Tibial nerve (tissue), 4 donors: ENCODE measurements around the gene ADCYAP1. TPM values are rescaled to one million over a fixed set of nuclear protein-coding genes. Genes with fewer than 3 reads are reported as not detected.

ENCODE experiments used
- DNase-seq, 2 donors: peaks; one replicate each; pipeline ENCODE4 v3.0.0-alpha.2; 2019; ENCODE audit warnings: low spot score in 2 of 2
- H3K27ac ChIP-seq, 4 donors: fragments of 200-600 bp; sonication (generic) in 3 of 4; one replicate each; pipeline ENCODE4 v1.5.1; 2017 to 2019; ENCODE audit warnings: mild to moderate bottlenecking in 1 of 4
- H3K27me3 ChIP-seq, 2 donors: fragments of 200-600 bp; sonication (generic) in 1 of 2; one replicate each; pipeline versions ENCODE4 v1.5.1 to v1.6.0; 2017 to 2019
- H3K36me3 ChIP-seq, 3 donors: fragments of 200-600 bp; sonication (generic); one replicate each; pipeline ENCODE4 v1.5.1; 2018 to 2019
- H3K4me1 ChIP-seq, 4 donors: fragments of 200-600 bp; sonication (generic) in 3 of 4; one replicate each; pipeline ENCODE4 v1.5.1; 2017 to 2019
- H3K4me3 ChIP-seq, 4 donors: fragments of 200-600 bp; sonication (generic) in 3 of 4; one replicate each; pipeline ENCODE4 v1.5.1; 2017 to 2019; ENCODE audit warnings: mild to moderate bottlenecking in 1 of 4, moderate library complexity in 1 of 4
- H3K9me3 ChIP-seq, 4 donors: fragments of 200-600 bp; sonication (generic) in 3 of 4; one replicate each; pipeline ENCODE4 v1.5.1; 2017 to 2019
- CTCF ChIP-seq, 5 experiments: fragments of 200-600 bp in 3 of 5; fragments of 450-650 bp in 2 of 5; sonication (generic) in 3 of 5; IDR thresholded peaks; one replicate each; pipeline ENCODE4 v1.5.1; 2016 to 2019; ENCODE audit warnings: antibody characterized with exemption in 5 of 5, mild to moderate bottlenecking in 3 of 5, moderate library complexity in 2 of 5
- EP300 ChIP-seq, 2 donors: sonication (generic); formaldehyde crosslinking; IDR thresholded peaks; one replicate each; pipeline ENCODE4 v1.6.1; 2017; ENCODE audit warnings: antibody characterized with exemption in 2 of 2, mild to moderate bottlenecking in 1 of 2
- POLR2A ChIP-seq, 2 donors: fragments of 450-650 bp; IDR thresholded peaks; one replicate each; pipeline ENCODE4 v1.6.1; 2017; ENCODE audit warnings: antibody characterized with exemption in 2 of 2, mild to moderate bottlenecking in 2 of 2, moderate library complexity in 2 of 2
- WGBS, 2 donors: methylation state at CpG; one replicate each; pipeline ENCODE4 v1.1.5; 2018; 5-methylcytosine and 5-hydroxymethylcytosine counted together
- total RNA-seq, 4 donors: library from RNA; depleted of rRNA; stranded (reverse); fragments of >200 nt; gene quantifications; one replicate each; pipeline ENCODE4 v1.1.0, GENCODE V29; 2016

The ADCYAP1 gene
- total RNA-seq, 4 donors from 2014 or later, result 0.63 to 1.1 TPM; not detected in 2

DNA sequence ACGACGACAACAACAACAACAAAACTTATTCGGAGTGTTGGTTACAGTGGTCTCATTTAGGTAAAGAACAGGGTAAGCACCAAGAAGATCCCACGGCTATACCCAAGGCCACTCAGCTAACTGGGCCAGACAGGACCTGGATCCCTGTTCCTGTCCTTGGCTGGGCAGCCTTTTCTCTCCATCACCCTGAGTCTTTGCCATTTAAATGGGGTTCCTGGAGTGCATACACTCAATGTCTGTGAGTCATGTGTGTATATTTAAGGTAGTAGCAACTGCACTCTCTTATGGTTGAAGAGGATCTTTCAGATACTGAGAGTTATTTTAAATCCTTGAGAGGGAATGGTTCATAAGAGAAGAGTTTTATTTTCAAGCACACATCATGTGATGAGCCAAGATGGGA, 35.3 kb downstream of the ADCYAP1 start:
- no peak overlapping the region for H3K27ac ChIP-seq
- H3K27me3 ChIP-seq, result no peaks in the 10 kb centered on the region
- 87 to 88% methylated on average over 4 of the region's 4 CpGs for WGBS, 2 donors
- H3K4me1 ChIP-seq, result no peaks in the 10 kb centered on the region
- no peaks in the 10 kb centered on the region for H3K9me3 ChIP-seq
- DNase-seq, result no peak
- no peak overlapping the region for H3K4me3 ChIP-seq
- H3K36me3 ChIP-seq, result no peaks in the 10 kb centered on the region
- no peak for TF ChIP-seq EP300 (IDR thresholded peaks at IDR 0.05)
- no peak for TF ChIP-seq CTCF (IDR thresholded peaks at IDR 0.05)
- TF ChIP-seq POLR2A (IDR thresholded peaks at IDR 0.05), result no peak

- no peak overlapping the region for H3K27ac ChIP-seq
- TF ChIP-seq EP300 (IDR thresholded peaks at IDR 0.05), result no peak
- no peak for TF ChIP-seq CTCF (IDR thresholded peaks at IDR 0.05)
- no peak for TF ChIP-seq POLR2A (IDR thresholded peaks at IDR 0.05)
- no peaks in the 10 kb centered on the region for H3K4me1 ChIP-seq
- no peaks in the 10 kb centered on the region for H3K9me3 ChIP-seq
- no peaks in the 10 kb centered on the region for H3K27me3 ChIP-seq
- H3K4me3 ChIP-seq, result no peak overlapping the region
- no peak for DNase-seq
- H3K36me3 ChIP-seq, result no peaks in the 10 kb centered on the region
- 77 to 82% methylated on average over 2 of the region's 2 CpGs for WGBS, 2 donors
Observed at GRCh38 chr18:941331-941730, 36.7 kb downstream of the ADCYAP1 start.

GRCh38 chr18:944440-944839, 39.8 kb downstream of the ADCYAP1 start:
- no peaks in the 10 kb centered on the region for H3K9me3 ChIP-seq
- no peaks in the 10 kb centered on the region for H3K36me3 ChIP-seq
- WGBS, 2 donors, result 7 to 10% methylated on average over 1 of the region's 1 CpG
- DNase-seq, result no peak
- no peaks in the 10 kb centered on the region for H3K27me3 ChIP-seq
- no peak for TF ChIP-seq EP300 (IDR thresholded peaks at IDR 0.05)
- TF ChIP-seq POLR2A (IDR thresholded peaks at IDR 0.05), result no peak
- no peak for TF ChIP-seq CTCF (IDR thresholded peaks at IDR 0.05)
- H3K27ac ChIP-seq, result no peak overlapping the region
- no peaks in the 10 kb centered on the region for H3K4me1 ChIP-seq
- H3K4me3 ChIP-seq, result no peak overlapping the region

DNA sequence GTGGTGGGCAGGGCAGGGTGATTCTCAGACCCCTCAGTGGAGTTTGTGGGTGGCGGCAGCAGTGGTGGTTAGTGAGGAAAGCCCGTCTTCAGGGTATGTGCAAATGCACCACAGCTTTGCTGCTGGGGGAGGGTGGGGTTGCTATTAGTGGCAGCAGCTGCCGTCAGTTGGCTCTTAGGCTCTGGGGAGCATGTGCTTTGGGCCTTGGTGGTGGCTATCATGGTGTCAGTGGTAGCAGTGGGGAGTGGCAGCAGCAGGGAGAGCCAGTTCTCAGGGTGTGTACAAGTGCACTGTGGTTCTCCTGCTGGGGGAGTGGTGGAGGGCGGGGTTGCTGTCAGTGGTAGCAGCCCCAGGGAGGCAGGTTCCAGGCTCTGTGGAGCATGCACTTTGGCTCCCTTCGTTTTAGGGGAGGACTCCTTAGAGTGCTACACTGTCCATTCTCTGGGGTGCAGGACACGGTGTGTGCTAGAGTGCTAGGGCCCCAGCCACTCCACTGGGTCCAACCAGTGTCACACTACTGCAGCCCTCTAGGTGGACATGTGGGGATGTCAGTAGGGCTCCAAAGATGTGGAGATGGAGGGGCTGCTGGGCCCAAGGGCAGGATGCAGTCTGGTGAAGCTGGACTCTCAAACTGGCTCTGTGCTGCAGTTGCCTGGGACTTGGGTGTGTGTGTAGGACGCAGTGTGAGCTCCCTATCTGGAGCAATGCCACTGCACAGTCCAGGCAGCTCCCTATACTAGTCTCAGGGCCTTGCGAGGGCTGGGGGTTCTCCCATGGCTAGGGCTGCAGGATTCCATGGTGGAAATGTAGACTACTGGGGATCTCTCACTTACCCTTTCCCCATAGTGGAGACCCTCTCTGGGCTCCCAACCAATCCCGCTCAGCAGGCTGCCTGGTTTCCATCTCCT, 45.3 kb downstream of the ADCYAP1 start:
- TF ChIP-seq CTCF (IDR thresholded peaks at IDR 0.05) (no peak), POLR2A (IDR thresholded peaks at IDR 0.05) (no peak), EP300 (IDR thresholded peaks at IDR 0.05) (no peak)
- Histone ChIP-seq H3K27ac (no peak overlapping the region), H3K27me3 (no peaks in the 10 kb centered on the region), H3K9me3 (no peaks in the 10 kb centered on the region), H3K4me3 (no peak overlapping the region), H3K36me3 (no peaks in the 10 kb centered on the region), H3K4me1 (no peaks in the 10 kb centered on the region)
- no peak for DNase-seq
- WGBS, 2 donors, result 73 to 77% methylated on average over 6 to 8 of the region's 9 CpGs

DNA sequence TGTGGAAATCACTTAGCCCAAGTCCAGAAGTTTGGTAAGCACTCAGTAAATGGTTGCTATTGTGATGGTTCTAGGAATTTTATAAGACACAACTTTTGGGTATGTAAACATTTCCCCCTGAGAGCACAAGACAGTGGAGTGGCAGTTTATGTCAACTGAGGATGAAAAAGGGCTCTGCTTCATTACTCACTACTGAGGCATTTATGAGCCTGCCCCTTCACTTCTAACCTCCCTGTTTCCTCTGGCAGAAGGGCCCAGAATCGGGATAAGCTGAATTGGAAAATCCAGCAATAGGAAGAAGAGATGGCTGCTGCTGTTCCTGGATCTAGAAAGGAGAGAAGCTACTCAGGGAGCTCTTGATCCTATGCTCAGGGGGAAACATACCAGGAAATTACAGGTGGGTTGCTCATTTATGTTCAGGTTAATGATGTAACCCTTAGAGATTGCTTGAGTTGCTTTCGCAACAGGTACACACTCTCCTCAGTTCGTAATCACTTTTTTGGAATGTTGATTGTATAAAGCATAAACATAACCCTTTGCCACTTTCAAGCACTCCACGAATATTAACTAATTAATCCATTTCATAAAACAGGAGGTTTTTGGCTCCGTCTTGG, 46.3 kb downstream of the ADCYAP1 start:
- Histone ChIP-seq H3K4me1 (no peaks in the 10 kb centered on the region), H3K27ac (no peak overlapping the region), H3K36me3 (no peaks in the 10 kb centered on the region), H3K27me3 (no peaks in the 10 kb centered on the region), H3K9me3 (no peaks in the 10 kb centered on the region), H3K4me3 (no peak overlapping the region)
- DNase-seq, result no peak
- no peak for TF ChIP-seq POLR2A (IDR thresholded peaks at IDR 0.05)
- no peak for TF ChIP-seq CTCF (IDR thresholded peaks at IDR 0.05)
- TF ChIP-seq EP300 (IDR thresholded peaks at IDR 0.05), result no peak
- 72 to 76% methylated on average over 5 of the region's 5 CpGs for WGBS, 2 donors
